Measurements from ENCODE around the gene SPAG6.

Gene SPAG6

DNA sequence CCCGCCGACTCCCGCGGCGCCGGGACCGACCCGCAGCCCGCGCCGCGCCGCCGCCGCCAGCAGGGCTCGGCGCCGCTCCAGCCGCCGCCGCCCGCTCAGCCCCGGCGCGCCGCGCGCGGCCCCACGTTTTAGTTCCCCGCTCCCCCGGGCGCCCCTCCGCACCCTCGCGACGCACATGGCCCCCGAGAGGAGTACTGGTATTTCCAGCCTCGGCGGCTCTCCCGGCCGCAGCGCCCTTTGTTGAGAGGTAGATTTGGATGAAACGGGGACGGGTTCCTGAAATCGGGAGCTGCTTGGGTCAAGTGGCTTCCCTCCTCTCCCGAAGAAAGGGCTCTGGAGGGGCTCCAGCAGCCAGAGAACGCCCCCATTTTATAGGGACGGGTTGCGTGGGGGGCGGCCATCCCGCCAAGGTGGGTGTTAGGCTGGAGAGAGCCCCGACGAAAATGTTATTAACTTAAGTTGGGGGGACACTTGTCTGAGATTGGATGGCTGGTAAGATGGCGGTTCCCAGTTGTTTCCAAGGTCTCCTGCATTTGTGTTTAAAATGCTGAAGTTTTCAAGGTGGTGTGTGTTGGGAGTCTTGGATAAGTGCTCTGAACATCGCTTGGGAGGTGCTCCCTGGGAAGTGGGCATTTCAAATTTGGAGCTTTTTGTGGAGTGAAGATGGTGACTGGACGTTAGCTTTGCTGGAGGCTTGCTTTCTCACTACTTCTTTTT lies 23.2 kb upstream of the SPAG6 start:
- DNase-seq (ENCODE audit: low read depth in 3 of 3): no peak

DNA sequence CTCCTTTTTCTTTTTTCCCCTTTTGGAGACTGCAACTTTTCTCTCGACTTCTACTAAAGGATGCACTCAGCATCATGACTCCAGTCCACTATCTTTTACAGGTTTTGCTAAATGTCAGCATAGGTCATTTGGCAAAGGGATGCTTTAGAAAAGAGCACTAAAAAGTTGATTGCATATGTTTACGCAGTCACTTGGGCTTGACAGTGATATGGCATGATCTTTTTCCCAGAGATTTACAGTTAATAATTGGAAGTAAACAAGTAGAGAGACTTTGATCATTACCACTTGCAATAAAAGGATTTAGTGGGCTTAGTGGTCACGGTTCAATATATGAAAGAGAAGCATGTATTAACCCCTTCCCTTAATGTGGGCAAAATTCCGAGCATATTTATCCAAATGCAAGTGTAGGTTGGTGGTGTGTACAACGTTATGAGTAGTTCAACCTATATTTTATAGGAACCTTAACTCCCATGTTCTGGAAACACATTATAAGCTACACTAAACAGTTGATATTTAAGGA lies 22.6 kb upstream of the SPAG6 start:
- DNase-seq (ENCODE audit: low read depth in 3 of 3): no peak

DNA sequence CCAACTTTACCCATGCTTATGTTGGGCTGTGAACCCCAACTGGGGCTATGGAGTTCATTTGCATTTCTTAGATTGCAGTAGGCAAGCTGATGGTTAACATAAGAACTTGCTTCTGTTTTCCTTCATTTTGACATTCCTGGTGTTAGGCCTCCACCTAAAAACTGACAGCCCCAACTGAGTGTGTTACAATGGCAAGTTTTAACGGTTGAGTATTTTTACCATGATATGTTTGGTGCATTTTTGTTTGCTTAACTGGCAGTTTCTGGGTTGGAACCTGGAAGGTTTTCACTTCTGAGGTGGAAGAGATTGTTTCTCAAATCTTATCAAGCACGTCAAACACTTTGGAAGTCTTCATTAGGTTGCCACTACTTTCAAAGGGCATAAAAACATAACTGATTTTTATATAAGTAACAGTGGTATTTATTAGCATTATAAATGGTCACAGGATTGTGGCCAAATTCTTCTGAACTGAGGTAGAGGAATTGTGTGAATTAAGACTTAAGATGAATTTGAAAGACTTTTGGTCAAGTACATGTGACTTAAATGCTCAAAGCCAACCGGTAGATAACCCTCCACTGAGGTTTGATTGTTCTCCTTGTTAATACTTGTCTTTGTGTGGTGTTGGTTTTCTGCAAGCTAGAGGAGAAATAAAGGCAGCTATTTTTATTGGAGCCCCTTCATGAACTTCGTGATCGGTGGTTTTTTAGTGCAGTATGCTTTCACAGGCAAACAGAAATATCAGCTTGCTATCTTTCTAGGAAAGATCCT lies 21.6 kb upstream of the SPAG6 start:
- no peak for DNase-seq (ENCODE audit: low read depth in 3 of 3)

DNA sequence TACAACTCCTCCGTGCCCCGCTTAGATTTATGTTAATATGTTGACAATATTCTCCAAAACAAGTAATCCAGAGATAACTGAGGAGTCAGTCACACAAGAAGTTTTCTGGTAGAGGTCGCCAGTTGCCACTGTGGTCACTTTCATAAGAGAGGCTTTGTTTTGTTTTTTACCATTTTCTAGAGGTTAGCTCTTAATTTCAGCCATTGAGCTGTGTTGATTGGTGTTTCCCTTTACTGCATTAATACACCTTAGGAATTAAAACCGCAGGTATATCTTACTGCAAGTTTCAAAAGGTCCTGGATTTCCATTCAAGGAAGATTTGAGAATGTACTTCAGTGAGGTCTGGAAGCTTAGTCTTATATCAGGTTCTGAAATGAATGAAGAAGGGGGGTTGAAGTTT lies 20.9 kb upstream of the SPAG6 start:
- no peak for DNase-seq (ENCODE audit: low read depth in 3 of 3)

DNA sequence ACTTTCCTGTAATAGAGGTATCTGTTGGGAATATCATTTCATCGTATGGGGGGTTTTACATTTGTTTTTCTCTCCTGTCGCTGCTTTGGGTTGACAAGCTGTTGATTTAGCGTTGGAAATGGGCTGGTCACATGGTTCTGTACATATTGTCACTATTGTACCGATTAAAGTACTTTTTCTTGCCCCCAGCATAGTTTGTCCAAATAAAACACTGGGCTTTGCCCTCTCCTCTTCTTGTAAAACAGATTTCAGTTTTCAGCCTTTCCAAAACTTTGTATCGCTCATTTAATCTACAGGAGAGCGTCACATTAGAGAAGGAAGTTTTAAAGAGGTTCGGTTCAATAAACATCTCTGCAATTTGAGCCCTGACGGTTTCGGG lies 20.4 kb upstream of the SPAG6 start:
- DNase-seq (ENCODE audit: low read depth in 3 of 3): no peak

DNA sequence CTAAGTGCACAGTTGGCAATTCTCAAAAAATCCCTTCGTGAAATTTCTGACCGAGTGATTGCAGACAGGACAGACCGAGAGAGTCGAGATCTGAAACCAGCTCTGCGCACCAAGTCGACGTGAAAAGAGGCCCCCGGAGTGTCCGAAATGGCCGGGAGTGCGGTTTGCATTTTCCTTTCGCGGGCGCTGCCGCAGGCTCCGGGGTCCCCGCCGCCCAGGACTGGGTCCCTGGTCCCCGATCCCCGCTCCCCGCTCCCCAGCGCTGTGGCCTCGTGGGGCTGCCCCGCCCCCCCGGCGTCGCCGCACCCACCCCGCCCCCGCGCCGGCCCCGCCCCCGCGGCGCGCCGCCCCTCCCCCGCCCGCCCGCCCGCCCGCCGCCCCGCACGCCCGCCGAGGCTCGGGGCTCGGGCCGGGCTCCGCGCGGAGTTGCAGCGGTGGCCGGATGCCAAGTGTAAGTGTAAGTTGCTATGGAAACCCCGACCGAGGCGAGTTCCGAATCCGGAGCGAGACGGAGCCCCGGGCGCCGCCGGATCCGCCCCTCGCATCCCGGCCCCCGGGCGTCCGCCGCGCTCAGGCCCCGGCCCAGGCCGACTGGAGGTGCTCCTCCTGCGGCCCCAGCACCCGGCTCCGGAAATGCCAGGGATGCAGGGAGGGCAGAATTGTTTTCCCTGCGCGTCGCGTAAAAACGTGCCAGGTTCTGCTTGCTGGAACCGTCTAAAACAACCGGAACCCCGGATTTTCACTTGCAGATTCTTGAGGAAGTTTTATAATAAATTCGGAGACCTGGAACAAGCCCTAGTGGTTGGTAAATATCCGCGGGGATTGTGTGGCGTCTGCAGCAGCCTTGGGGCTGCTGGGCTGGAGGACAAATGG lies 19.8 kb upstream of the SPAG6 start:
- DNase-seq (ENCODE audit: low read depth in 3 of 3): peak in 1 of 3 experiments; percentile 62

DNA sequence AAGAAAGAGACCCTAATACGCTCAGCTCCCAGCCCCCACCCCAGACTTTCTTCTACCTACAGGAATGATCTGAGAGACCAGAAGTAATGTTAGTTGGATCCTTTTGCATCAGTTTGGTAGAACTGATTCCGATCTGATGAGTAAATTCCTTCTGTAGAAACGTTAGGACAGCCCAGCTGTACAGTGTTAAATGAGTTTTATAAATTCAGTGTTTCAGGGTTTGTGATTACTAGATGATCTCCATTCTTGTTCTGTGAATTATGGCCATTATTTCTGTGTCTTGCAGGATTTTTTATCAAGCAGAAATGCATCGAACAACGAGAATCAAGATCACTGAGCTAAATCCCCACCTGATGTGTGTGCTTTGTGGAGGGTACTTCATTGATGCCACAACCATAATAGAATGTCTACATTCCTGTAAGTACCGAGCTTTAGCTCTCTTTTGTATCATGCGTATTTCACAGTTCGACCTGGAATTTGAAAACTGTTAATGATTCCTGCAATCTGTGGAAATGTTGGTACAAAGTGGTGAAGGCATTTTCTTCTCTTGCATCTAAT lies 19.1 kb upstream of the SPAG6 start:
- no peak for DNase-seq (ENCODE audit: low read depth in 3 of 3)

DNA sequence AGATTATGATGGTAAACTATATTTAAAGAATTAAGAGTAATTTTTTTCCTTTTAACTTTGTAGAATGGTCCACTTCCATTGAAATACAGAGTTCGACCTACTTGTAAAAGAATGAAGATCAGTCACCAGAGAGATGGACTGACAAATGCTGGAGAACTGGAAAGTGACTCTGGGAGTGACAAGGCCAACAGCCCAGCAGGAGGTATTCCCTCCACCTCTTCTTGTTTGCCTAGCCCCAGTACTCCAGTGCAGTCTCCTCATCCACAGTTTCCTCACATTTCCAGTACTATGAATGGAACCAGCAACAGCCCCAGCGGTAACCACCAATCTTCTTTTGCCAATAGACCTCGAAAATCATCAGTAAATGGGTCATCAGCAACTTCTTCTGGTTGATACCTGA lies 16.1 kb upstream of the SPAG6 start:
- DNase-seq (ENCODE audit: low read depth in 3 of 3): no peak

DNA sequence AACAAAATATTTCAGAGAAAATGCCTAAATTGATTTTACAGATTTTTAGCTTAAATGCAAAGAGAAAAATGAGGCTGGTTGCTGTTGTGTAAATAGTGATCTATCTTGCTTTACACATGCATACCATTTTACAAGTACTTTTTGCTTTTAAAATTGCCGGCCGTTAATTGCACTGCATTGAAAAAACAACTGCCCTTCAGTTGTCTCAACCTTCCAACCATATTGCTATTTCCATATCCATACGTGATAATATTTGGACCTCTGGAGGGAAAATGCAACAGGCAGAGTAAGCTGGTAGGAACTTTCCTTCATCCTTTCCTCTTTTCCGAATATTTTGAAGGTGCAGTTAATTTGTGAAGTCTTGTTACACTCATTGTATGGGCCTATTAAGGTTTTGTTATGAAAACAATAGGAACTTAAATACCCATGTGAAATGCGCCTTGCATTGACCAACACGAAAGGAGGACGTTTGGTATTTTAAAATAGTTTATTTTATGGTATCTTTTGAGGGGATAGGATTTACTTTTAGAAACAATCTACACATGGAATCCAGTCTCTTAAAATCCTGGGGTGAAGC lies 13.1 kb upstream of the SPAG6 start:
- no peak for DNase-seq (ENCODE audit: low read depth in 3 of 3)

DNA sequence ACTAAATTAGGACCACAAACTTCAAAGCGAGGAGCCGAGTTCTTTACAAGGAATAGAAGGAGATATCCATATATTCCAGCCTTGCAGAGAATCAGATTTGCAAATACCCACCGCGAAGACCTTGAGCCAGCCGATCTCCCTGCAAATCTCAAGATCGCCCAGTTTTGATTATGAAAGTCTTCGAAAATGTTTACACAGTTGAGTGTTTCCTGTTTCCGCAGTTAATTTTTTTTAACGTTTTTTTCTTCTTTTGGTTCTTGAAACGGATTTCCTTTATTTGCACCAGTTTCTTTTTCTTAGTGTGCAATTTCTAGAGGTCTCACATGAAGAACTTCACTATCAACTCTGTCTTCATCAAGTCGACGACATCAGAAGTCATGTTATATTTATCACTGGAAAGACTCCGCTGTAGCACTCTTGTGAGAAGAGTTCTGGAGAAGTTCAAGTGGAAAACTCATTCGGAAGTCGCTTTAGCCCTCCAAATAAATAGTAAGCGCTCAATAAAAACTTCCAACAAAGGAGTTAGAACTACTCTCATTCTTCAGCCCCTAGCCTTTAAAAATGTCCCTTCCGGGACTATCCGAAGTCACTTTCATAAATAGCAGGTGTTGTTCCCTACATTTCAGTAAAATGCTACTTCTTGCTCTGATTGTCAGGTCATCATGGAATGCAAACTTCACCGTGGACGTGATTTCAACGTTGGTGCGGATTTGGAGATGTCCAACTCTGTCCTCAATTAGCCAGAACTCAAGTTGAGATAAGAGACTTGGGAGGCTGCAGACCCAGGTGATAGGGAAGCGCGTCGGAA lies 11.9 kb upstream of the SPAG6 start:
- no peak for DNase-seq (ENCODE audit: low read depth in 3 of 3)

DNA sequence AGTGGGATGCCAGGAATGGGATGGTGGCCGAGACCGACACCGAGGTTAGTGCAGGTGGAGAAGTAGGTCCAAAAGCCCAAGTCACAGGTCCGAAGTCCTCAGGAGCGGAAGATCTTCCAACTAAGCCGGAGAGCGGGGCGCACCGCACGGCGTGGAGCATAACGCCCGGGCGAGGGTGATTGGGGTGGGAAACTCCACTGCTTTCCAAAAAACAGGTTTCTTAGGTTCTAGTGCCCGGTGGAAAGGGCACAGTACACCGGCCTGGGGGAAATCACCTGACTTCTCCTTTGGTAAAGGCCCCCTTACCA lies 11.4 kb upstream of the SPAG6 start:
- DNase-seq (ENCODE audit: low read depth in 3 of 3): no peak

DNA sequence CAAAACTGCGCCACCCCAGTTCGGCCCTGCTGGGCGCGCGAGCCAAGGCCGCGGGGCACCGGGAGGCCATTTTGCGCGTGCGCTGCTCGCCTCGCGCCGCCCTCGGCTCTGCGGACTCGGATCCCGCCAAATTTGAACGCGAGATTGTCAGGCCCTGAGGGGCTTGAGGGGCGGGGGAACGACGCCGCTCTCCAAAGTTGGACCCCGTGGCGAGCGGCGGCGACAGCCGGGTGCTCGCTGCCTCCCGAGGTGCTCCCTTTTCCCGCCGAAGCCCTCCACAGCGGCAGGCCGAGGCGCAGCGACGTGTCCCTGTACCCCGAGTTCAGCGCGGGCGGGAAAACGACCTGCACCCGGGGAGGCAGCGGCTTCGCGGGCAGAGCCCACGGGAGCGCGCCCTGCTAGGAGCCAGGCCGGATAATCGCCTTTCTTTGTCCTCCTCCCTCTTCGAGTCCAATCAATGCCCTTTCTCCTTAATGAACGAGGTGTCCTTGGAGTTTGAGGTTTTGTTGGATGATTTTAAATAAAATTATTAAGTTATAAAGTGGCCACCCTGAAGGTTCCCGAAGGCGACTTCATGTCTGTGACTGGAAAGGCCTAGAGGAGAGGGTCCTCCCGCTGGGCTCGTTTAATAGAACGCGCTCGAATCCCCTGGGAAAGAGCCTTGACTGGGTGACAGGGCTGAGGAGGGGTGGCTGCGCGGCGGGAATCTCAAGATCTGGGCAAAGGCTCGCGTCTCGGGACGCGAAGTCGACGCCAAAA lies 10.7 kb upstream of the SPAG6 start:
- no peak for DNase-seq (ENCODE audit: low read depth in 3 of 3)

DNA sequence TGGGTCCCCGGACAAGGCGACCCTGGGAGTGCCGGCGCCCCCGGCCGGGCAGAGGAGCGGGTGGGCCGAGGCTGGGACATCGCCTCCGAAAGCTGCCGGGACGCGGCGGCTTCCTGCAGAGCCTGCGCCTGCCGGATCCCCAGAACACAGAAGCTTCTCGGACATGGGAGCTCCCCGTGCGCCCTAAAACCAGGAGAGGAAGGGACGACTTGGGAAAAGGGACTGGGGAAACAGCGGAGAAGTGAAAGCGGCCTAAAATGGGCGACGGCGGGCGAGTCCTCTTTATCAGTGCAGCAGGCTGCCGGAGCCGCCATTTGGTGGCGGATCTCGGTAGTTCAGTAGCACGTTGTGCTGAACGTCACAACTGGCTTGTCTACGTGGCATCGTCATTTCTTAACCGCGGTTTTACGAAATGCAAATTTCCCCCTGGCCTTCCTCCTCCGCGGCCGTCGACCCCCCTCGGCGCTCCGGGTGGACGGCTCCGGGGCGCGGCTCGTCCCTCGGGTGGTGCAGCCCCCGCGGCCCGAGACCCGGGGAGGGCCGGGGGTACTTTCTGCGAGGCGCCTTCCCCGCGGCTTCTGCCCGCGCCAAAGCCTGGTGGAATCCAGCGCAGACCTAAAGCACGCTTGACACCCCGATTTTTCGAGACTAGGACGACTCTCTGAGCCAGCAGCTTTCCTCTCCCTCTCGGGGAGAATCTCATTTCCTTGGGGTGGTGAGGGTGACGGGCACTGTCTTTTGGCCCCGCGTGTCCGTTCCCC lies 9.9 kb upstream of the SPAG6 start:
- no peak for DNase-seq (ENCODE audit: low read depth in 3 of 3)

DNA sequence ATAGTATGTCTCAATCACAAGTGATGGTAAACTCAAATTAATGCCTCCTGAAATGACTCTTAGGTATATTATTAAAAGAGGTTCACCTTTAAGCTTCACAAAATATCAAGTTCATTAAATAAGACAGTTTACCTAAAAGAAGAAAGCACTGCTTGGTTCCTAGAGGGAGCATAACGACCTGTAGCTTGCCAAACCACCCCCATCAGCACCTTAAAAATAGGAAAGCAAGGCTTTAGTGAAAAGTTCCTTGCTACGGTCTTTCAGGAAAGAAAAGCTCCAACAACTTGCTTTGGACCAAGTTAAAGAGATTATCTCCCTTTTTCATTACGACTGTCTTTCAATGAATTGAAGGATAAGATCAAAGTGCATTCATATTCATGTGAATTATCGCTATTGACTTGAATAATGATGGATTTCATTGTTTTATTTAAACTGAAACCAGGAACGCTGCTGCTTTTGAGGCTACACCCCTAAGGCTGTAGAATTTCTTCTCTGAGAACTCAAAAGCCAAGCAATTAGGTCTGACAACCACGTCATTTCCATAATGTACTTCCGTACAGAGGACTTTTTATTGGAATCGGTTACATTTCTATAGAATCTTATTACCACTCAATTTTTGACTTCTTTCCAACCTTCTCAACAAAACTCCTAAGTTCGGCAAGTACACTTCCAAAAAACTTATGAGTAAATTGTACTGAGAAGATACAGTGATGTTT lies 7.0 kb upstream of the SPAG6 start:
- DNase-seq (ENCODE audit: low read depth in 3 of 3): no peak

DNA sequence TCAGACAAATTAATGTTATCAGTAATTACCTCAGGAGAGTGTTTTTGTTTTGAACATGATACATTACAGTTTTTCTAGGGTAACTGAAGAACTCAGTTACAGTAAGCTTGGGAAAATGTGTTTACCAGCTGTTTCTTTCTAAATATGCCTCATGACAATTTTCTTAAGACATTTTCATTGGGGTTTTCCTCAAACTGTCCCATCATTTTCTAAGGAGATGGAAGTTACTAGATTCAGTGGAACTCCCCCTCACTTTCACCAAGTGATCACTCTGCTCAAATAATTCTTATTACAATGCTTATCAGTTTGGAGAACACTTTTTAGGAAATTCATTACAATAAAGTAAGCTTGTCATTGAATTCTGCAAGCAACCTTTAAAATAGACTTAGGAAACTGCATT lies 6.4 kb upstream of the SPAG6 start:
- DNase-seq (ENCODE audit: low read depth in 3 of 3): no peak

DNA sequence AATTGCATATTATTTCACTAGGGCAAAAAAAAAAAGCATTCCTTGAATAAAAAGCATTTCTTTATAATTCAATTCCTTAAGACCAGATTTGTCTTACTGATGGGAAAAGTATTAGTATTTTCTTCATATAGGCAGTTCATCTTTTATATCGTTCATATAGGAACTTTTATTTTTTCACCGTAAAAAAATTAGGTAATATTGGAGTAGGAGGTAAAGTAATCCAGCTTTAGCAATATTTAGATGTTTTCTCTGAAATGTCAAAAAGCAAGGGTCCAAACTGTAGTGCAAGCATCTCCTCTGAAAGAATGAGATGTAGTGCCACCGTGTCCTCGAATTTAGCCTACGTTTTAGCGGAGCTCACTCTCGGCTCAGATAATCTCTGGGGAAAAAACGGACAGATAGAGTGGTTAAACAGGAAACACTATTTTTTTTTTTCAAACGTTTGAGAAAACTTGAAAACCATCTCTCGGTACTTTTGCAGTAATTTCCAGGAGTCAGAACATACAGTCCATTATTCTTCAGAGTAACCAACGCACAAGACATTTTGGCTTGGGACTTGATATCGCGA lies 5.5 kb upstream of the SPAG6 start:
- DNase-seq (ENCODE audit: low read depth in 3 of 3): no peak

DNA sequence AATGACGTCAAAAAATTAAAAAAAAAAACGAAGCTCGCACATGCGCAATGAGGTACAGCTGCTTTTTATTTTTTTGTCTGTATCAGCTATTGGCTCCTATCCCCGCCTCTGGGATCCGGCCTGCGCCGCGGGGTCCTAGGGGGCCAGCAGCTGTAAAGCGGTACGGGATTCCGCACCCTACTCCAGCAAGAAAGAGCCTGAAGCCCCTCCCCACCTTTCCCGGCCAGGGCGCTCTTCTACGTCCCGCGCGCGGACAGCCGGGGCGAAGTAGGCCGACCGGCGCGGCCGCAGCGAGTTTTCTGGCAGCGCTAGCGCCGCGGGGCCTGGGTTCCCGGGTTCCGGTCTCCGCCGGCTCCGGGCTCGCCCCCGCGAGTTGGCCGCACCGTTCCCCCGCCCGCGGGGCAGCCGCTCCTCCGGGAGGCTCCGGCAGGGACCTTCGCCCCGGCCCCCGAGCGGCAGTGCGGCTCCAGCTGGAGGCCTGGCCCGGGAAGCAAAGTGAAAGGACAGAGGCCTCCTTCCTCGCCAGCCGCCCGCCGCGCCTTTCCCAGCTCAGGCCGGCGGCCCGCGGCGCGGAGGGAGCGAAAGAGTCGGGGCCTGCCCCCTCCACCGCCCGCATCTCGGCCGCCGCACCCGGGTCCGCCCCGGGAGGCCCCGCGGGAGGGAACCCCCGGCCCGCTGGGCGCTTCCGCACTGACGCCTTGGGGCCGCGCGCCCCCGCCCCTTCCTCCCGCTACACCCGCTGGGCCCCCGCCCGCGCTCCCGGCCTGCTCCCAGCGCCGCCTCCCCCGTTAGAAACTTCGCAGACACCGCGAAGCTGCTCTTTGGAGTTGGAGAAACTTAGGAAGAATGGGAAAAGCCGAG lies 4.7 kb upstream of the SPAG6 start:
- DNase-seq (ENCODE audit: low read depth in 3 of 3): no peak

Data from stimulated activated CD4-positive, alpha-beta T cell treated with anti-CD3 and anti-CD28 coated beads, TNF-alpha, amount 100 ng/mL, for 24 hours (primary cell).